ENCODE data around the gene SORCS2.

Gene SORCS2

DNA sequence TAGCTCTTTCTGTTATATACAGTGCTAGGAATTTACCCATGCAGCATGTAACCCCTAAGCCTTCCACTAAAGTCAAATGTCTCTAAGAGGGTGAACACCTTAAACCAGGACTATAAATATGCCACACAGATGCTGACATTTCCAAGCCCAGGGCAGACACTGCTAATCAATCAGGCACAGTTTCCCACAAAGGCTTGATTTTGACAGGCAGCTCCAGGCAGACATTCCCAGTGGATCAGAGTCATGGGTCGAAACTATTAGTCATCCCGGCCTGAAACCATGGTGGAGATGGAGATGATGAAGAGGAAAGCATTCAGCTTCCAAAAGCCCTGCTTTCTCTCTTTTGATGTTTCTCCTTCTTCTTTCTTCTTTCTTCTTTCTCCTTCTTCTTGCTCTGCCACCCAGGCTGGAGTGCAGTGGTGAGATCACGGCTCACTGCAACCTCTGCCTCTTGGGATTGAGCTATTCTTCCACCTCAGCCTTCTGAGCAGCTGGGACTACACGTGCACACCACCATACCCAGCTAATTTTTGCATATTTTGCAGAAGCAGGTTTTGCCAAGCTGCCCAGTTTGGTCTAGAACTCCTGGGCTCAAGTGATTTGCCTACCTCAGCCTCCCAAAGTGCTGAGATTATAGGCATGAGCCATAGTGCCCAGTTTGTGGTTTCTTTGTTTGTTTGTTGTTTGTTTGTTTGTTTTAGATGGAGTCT lies 21.0 kb upstream of the SORCS2 start:
- Histone ChIP-seq H3K36me3 (ENCODE audit: control insufficient read depth in 2 of 2, insufficient read depth in 2 of 2, low read length in 2 of 2) (no peaks in the 10 kb centered on the region), H3K9me3 (ENCODE audit: control insufficient read depth in 2 of 2, low read length in 2 of 2) (no peaks in the 10 kb centered on the region), H3K9ac (ENCODE audit: low read length in 2 of 2) (no peak overlapping the region), H3K27me3 (ENCODE audit: control insufficient read depth in 1 of 2, insufficient read depth in 2 of 2, low read length in 2 of 2) (no peaks in the 10 kb centered on the region), H3K4me1 (ENCODE audit: control insufficient read depth, insufficient read depth, low read length) (no peaks in the 10 kb centered on the region), H3K4me3 (ENCODE audit: low read length in 2 of 2) (no peak overlapping the region), H3K27ac (ENCODE audit: low read length) (no peak overlapping the region)

DNA sequence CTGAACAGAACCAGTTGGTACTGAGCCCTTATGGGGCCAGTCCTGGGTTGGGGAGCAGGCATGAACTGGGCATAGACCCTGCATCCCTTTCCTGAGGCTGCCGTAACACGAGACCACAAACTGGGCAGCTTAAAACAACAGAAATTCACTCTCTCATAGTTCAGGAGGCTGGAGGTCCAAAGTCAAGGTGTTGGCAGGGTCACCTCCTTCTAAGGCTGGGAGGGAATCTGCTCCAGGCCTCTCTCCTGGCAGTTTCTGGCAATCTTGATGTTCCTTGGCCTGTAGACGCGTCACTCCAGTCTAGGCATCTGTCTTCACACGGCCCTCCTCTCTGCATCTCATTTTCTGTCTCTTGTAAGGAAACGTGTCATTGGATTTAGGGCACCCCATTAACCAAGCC lies 19.8 kb upstream of the SORCS2 start:
- Histone ChIP-seq H3K9me3 (ENCODE audit: control insufficient read depth in 2 of 2, low read length in 2 of 2) (no peaks in the 10 kb centered on the region), H3K36me3 (ENCODE audit: control insufficient read depth in 2 of 2, insufficient read depth in 2 of 2, low read length in 2 of 2) (no peaks in the 10 kb centered on the region), H3K27me3 (ENCODE audit: control insufficient read depth in 1 of 2, insufficient read depth in 2 of 2, low read length in 2 of 2) (no peaks in the 10 kb centered on the region), H3K4me1 (ENCODE audit: control insufficient read depth, insufficient read depth, low read length) (no peaks in the 10 kb centered on the region), H3K9ac (ENCODE audit: low read length in 2 of 2) (no peak overlapping the region), H3K4me3 (ENCODE audit: low read length in 2 of 2) (no peak overlapping the region), H3K27ac (ENCODE audit: low read length) (no peak overlapping the region)

DNA sequence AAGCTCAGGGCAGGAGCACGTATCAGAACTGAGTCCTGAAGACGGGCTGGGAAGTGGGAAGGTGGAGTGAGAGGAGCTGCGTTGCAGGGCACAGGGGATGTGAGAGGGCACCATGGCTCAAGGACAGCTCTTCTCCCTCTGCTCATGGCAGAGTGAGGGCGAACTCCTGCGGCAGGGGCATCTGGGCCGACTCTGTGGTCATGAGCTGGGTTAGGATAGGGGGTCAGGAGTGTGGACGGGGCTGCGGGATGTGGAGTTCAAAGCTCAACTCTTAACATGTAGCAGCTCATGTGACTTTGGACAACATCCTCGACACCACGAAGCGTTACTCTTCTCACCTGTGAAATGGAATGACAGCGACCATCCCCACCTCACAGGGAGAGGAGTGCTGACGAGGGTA lies 19.4 kb upstream of the SORCS2 start:
- Histone ChIP-seq H3K9ac (ENCODE audit: low read length in 2 of 2) (no peak overlapping the region), H3K4me3 (ENCODE audit: low read length in 2 of 2) (no peak overlapping the region), H3K27ac (ENCODE audit: low read length) (no peak overlapping the region), H3K36me3 (ENCODE audit: control insufficient read depth in 2 of 2, insufficient read depth in 2 of 2, low read length in 2 of 2) (no peaks in the 10 kb centered on the region), H3K4me1 (ENCODE audit: control insufficient read depth, insufficient read depth, low read length) (no peaks in the 10 kb centered on the region), H3K27me3 (ENCODE audit: control insufficient read depth in 1 of 2, insufficient read depth in 2 of 2, low read length in 2 of 2) (no peaks in the 10 kb centered on the region), H3K9me3 (ENCODE audit: control insufficient read depth in 2 of 2, low read length in 2 of 2) (no peaks in the 10 kb centered on the region)

DNA sequence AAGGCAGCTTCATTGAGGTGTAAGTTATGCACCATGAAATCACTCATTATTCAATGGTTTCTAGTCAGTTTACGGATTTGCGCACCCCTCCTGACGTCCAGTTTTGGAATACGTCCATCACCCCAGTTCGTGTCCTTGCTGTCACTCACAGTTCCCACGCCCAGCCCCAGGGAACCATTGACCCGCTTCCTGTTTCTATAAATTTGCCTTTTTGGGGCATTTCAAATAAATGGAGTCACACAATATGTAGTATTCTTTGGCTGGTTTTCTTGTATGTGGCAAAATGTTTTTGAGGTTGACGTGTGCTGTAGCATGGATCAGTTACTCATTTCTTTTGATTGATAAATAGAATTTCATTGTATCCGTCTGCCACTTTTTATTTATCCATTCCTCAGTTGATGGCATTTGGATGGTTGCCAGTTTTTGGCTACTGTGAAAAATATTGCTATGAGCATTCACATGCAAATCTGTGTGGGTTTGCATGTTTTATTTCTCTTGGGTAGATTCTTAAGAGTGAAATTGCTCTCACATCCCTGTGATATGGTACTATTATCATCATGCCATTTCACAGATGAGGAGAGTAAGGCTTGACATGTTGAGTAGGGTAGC lies 18.4 kb upstream of the SORCS2 start:
- Histone ChIP-seq H3K36me3 (ENCODE audit: control insufficient read depth in 2 of 2, insufficient read depth in 2 of 2, low read length in 2 of 2) (no peaks in the 10 kb centered on the region), H3K27ac (ENCODE audit: low read length) (no peak overlapping the region), H3K4me1 (ENCODE audit: control insufficient read depth, insufficient read depth, low read length) (no peaks in the 10 kb centered on the region), H3K9ac (ENCODE audit: low read length in 2 of 2) (no peak overlapping the region), H3K27me3 (ENCODE audit: control insufficient read depth in 1 of 2, insufficient read depth in 2 of 2, low read length in 2 of 2) (no peaks in the 10 kb centered on the region), H3K9me3 (ENCODE audit: control insufficient read depth in 2 of 2, low read length in 2 of 2) (no peaks in the 10 kb centered on the region), H3K4me3 (ENCODE audit: low read length in 2 of 2) (no peak overlapping the region)

DNA sequence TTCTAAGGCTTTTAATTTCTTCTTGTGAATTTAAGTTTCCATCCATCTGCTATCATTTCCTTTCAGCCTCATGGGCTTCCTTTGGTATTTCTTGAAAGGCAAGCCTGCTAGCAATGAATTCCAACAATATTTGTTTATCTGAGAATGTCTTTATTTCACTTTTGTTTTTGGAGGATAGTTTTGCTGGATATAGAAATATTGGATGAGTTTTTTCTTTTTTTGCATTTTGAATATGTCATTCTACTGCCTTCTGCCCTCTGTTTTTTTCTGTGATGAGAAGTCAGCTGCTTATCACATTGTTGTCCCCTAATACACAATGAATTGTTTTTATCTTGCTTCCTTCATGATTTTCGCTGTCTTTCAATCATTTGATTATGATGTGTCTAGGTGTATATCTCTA lies 13.2 kb upstream of the SORCS2 start:
- no peaks in the 10 kb centered on the region for H3K9me3 ChIP-seq (ENCODE audit: control insufficient read depth in 2 of 2, low read length in 2 of 2)
- no peak overlapping the region for H3K4me3 ChIP-seq (ENCODE audit: low read length in 2 of 2)
- H3K27me3 ChIP-seq (ENCODE audit: control insufficient read depth in 1 of 2, insufficient read depth in 2 of 2, low read length in 2 of 2) = no peaks in the 10 kb centered on the region

DNA sequence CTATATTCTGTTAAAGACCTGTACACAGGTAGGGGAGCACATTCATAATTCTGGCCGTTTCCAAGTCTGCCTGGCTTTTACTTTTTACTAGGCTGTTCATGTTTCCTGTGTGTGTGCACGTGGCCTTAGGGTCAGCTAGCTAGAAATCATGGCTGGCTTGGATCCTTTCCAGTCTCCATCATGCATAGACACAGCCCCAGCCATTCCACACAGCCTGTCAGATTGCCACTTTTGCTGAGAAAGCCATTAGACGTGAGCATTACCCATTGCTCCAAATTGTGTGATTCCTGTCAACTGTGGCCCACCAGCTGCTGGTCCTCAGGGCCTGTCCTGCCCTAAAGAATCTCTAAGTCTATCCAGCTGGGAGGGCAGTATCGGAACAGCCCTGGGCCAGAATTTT lies 11.4 kb upstream of the SORCS2 start:
- Histone ChIP-seq H3K9me3 (ENCODE audit: control insufficient read depth in 2 of 2, low read length in 2 of 2) (no peaks in the 10 kb centered on the region), H3K27ac (ENCODE audit: low read length) (no peak overlapping the region), H3K4me1 (ENCODE audit: control insufficient read depth, insufficient read depth, low read length) (no peaks in the 10 kb centered on the region), H3K4me3 (ENCODE audit: low read length in 2 of 2) (no peak overlapping the region), H3K9ac (ENCODE audit: low read length in 2 of 2) (no peak overlapping the region), H3K27me3 (ENCODE audit: control insufficient read depth in 1 of 2, insufficient read depth in 2 of 2, low read length in 2 of 2) (no peaks in the 10 kb centered on the region), H3K36me3 (ENCODE audit: control insufficient read depth in 2 of 2, insufficient read depth in 2 of 2, low read length in 2 of 2) (no peaks in the 10 kb centered on the region)

More for the DNA sequence above, 13.2 kb upstream of the SORCS2 start:
- H3K27ac ChIP-seq (ENCODE audit: low read length) = no peak overlapping the region
- H3K9ac ChIP-seq (ENCODE audit: low read length in 2 of 2) = no peak overlapping the region
- no peaks in the 10 kb centered on the region for H3K36me3 ChIP-seq (ENCODE audit: control insufficient read depth in 2 of 2, insufficient read depth in 2 of 2, low read length in 2 of 2)
- no peaks in the 10 kb centered on the region for H3K4me1 ChIP-seq (ENCODE audit: control insufficient read depth, insufficient read depth, low read length)

DNA sequence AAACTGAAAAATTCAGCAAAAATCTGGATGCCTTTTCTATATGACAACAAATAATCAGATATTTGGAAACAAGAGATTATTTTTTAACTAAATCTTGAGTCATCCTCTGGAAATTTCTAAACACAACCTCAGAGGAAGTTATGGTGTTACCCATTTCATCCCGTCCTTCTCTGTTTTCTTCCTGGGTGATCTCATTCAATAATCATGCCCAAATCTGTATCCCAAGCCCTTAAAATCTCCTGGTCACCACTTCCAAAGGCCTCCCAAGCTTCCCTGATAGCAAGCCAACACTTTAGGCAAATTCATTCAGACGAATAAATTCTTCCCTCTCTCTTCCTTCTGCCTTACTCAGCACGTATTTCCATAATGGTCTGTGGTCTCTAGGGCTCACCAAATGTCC lies 9.7 kb upstream of the SORCS2 start:
- Histone ChIP-seq H3K27me3 (ENCODE audit: control insufficient read depth in 1 of 2, insufficient read depth in 2 of 2, low read length in 2 of 2) (peaks cover 0 to 3% of the 10 kb centered on the region in 2 donors), H3K4me3 (ENCODE audit: low read length in 2 of 2) (no peak overlapping the region), H3K27ac (ENCODE audit: low read length) (no peak overlapping the region), H3K36me3 (ENCODE audit: control insufficient read depth in 2 of 2, insufficient read depth in 2 of 2, low read length in 2 of 2) (no peaks in the 10 kb centered on the region), H3K9ac (ENCODE audit: low read length in 2 of 2) (no peak overlapping the region), H3K4me1 (ENCODE audit: control insufficient read depth, insufficient read depth, low read length) (no peaks in the 10 kb centered on the region), H3K9me3 (ENCODE audit: control insufficient read depth in 2 of 2, low read length in 2 of 2) (no peaks in the 10 kb centered on the region)

DNA sequence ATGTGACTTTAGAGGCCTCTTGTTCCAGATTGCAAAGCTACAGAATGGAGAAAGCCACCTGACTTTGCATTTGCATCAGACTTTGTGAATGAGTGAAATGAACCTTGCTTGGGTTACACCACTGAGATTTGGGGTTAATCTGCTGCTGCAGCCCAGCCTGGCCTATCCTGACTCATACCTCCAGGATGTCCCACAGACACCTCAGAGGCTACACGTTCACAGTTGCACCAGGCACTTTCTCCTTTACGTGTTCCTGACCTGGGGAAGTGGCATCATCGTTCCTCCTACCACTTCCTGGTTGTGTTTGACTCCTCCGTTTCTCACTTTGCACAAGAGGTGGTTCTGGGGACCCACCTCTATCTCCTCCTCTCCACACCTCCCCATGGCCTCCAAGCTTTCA lies 9.2 kb upstream of the SORCS2 start:
- Histone ChIP-seq H3K9me3 (ENCODE audit: control insufficient read depth in 2 of 2, low read length in 2 of 2) (no peaks in the 10 kb centered on the region), H3K27ac (ENCODE audit: low read length) (no peak overlapping the region), H3K4me1 (ENCODE audit: control insufficient read depth, insufficient read depth, low read length) (no peaks in the 10 kb centered on the region), H3K9ac (ENCODE audit: low read length in 2 of 2) (no peak overlapping the region), H3K4me3 (ENCODE audit: low read length in 2 of 2) (no peak overlapping the region), H3K36me3 (ENCODE audit: control insufficient read depth in 2 of 2, insufficient read depth in 2 of 2, low read length in 2 of 2) (no peaks in the 10 kb centered on the region), H3K27me3 (ENCODE audit: control insufficient read depth in 1 of 2, insufficient read depth in 2 of 2, low read length in 2 of 2) (peaks cover 0 to 3% of the 10 kb centered on the region in 2 donors)

DNA sequence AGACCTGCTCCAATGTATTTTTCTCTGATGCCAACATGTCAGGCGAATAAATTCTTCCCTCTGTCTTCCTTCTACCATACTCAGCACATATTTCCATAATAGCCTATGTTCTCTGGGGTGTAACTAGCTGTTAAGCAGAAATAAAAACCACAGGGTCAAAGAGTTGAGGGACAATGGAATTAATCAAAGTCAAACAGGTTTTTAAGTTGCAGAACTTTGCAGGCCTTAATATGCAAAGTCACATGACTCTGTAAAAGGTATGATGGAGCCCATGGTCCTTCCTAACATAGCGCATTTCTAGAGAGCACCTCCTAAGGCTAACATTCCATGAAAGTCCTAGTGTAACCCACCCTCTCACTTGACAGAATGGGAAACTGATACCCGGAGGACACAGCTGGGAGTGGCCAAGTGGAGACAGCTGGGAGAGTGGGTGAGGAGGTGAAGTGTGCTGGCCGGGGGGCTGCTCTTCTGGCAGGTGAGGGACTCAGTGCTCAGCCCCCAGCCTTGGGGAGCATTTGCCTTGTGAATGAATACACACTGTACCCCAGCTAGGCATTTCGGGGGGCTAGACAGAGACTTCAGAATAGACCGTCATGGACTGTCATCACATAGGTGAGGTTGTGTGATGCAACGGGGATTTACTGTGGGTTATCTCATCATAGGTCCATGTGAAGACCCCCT lies 8.4 kb upstream of the SORCS2 start:
- Histone ChIP-seq H3K4me3 (ENCODE audit: low read length in 2 of 2) (no peak overlapping the region), H3K4me1 (ENCODE audit: control insufficient read depth, insufficient read depth, low read length) (no peaks in the 10 kb centered on the region), H3K9ac (ENCODE audit: low read length in 2 of 2) (no peak overlapping the region), H3K27me3 (ENCODE audit: control insufficient read depth in 1 of 2, insufficient read depth in 2 of 2, low read length in 2 of 2) (peaks cover 3 to 5% of the 10 kb centered on the region in 2 donors), H3K27ac (ENCODE audit: low read length) (no peak overlapping the region), H3K9me3 (ENCODE audit: control insufficient read depth in 2 of 2, low read length in 2 of 2) (no peaks in the 10 kb centered on the region), H3K36me3 (ENCODE audit: control insufficient read depth in 2 of 2, insufficient read depth in 2 of 2, low read length in 2 of 2) (no peaks in the 10 kb centered on the region)

DNA sequence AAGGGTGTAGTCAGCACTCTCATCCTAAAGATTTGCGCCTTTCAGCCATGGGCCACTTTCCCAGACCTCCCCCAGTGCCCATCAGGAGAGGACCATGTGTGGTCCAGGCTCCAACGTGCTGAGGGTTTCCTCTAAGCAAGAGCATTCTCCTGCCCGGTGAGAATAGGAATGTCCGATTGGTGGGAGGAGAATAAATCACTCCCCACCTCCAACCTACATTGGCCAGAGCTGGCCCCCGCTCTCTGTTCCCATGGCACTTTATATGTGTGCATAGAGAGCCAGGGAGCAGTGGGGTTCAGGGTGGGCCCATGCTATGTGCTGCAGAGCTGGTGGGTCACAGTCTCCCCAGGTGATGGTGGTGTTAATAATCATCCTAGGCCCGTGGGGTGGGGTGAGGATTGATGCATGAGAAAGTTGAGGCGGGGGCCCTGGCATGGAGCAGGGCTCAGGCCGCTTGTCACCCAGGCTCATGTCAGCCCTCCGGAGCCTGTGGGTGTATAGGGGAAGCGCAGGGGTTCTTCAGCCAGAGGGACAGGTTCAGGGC lies 6.8 kb upstream of the SORCS2 start:
- Histone ChIP-seq H3K9ac (ENCODE audit: low read length in 2 of 2) (no peak overlapping the region), H3K4me1 (ENCODE audit: control insufficient read depth, insufficient read depth, low read length) (no peaks in the 10 kb centered on the region), H3K27ac (ENCODE audit: low read length) (no peak overlapping the region), H3K36me3 (ENCODE audit: control insufficient read depth in 2 of 2, insufficient read depth in 2 of 2, low read length in 2 of 2) (no peaks in the 10 kb centered on the region), H3K27me3 (ENCODE audit: control insufficient read depth in 1 of 2, insufficient read depth in 2 of 2, low read length in 2 of 2) (peaks cover 5 to 10% of the 10 kb centered on the region in 2 donors), H3K9me3 (ENCODE audit: control insufficient read depth in 2 of 2, low read length in 2 of 2) (no peaks in the 10 kb centered on the region), H3K4me3 (ENCODE audit: low read length in 2 of 2) (no peak overlapping the region)

DNA sequence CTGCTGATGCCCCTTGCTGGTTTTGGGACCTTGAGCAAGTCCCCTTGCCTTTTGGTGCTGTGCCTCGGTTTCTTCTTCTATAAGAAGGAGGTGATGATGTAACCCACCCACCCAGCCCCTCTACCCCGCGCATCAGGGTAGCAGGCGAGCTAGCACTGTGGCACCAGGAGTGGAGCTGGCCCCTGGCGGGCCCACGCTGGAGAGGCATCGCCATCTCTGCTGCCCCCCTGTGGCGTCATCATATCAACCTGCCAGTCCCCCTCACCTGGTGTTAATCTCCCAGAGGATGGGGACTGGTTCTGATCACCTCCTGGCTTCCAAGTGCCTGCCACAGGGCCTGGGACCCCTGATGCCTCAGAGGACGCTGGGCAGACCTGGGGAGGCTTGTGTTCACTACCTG lies 6.3 kb upstream of the SORCS2 start:
- no peak overlapping the region for H3K9ac ChIP-seq (ENCODE audit: low read length in 2 of 2)
- no peak overlapping the region for H3K4me3 ChIP-seq (ENCODE audit: low read length in 2 of 2)
- H3K27ac ChIP-seq (ENCODE audit: low read length) = no peak overlapping the region
- H3K27me3 ChIP-seq (ENCODE audit: control insufficient read depth in 1 of 2, insufficient read depth in 2 of 2, low read length in 2 of 2) = peaks cover 5 to 10% of the 10 kb centered on the region in 2 donors
- no peaks in the 10 kb centered on the region for H3K36me3 ChIP-seq (ENCODE audit: control insufficient read depth in 2 of 2, insufficient read depth in 2 of 2, low read length in 2 of 2)
- H3K4me1 ChIP-seq (ENCODE audit: control insufficient read depth, insufficient read depth, low read length) = no peaks in the 10 kb centered on the region
- H3K9me3 ChIP-seq (ENCODE audit: control insufficient read depth in 2 of 2, low read length in 2 of 2) = no peaks in the 10 kb centered on the region

Data from stomach smooth muscle (tissue), 2 donors.